SK-N-SH (cell line): Measurements from ENCODE around the gene TTC39C. TPM values are rescaled to one million over a fixed set of nuclear protein-coding genes. Genes with fewer than 3 reads are reported as not detected.

Experiments used
- CTCF ChIA-PET: fragments of 300-600, 350-600 bp; formaldehyde crosslinking; extraction: SDS; loops from one replicate; lab custom pipeline; 2021; lab: Yijun Ruan, JAX
- POLR2A ChIA-PET: fragments of 350-600 bp; sonication (Branson Sonifier 250); formaldehyde crosslinking; extraction: SDS; loops from one replicate; lab custom pipeline; 2020; ENCODE audit warnings: antibody characterized with exemption, inconsistent platforms; lab: Yijun Ruan, JAX
- DNase-seq: peaks from one replicate; pipeline ENCODE4 v3.0.0; 2012
- H2AFZ ChIP-seq: fragments of 200-600 bp; sonication (generic); 2 replicates; pipeline ENCODE4 v1.8.1; 2016; ENCODE audit warnings: antibody characterized with exemption, mild to moderate bottlenecking, low read depth
- H3F3A ChIP-seq: fragments of 200-600 bp; sonication (generic); replicated peaks from 2 replicates; pipeline ENCODE3; 2016; ENCODE audit warnings: antibody characterized with exemption, mild to moderate bottlenecking; ENCODE audit not compliant: insufficient read depth
- H3K27ac ChIP-seq, 2 experiments: fragments of 200-500 bp in 1 of 2; fragments of 200-600 bp in 1 of 2; sonication (Bioruptor generic) in 1 of 2; sonication (generic), shearing (Covaris generic) in 1 of 2; 2 replicates each; pipeline versions ENCODE4 v1.5.1 to v1.6.1; 2014 to 2016; ENCODE audit warnings: low read depth in 2 of 2, inconsistent platforms in 1 of 2, low read length in 1 of 2, mild to moderate bottlenecking in 1 of 2, mixed read lengths in 1 of 2
- H3K27me3 ChIP-seq: fragments of 200-600 bp; sonication (generic), shearing (Covaris generic); 2 replicates; pipeline ENCODE4 v1.6.1; 2016; ENCODE audit warnings: mixed run types; ENCODE audit not compliant: insufficient read depth
- H3K36me3 ChIP-seq, 2 experiments: fragments of 200-500 bp in 1 of 2; fragments of 200-600 bp in 1 of 2; sonication (Bioruptor generic) in 1 of 2; sonication (generic) in 1 of 2; replicated peaks in 1 of 2; 2 replicates each; pipeline versions ENCODE3 to v1.5.1; 2014 to 2016; ENCODE audit warnings: low read length in 1 of 2, mild to moderate bottlenecking in 1 of 2; ENCODE audit not compliant: insufficient read depth in 2 of 2, control insufficient read depth in 1 of 2
- H3K4me1 ChIP-seq, 2 experiments: fragments of 200-500 bp in 1 of 2; fragments of 200-600 bp in 1 of 2; sonication (Bioruptor generic) in 1 of 2; sonication (generic), shearing (Covaris generic) in 1 of 2; 2 replicates each; pipeline versions ENCODE4 v1.5.1 to v1.6.1; 2014 to 2016; ENCODE audit warnings: low read depth in 1 of 2, low read length in 1 of 2, mixed run types in 1 of 2; ENCODE audit not compliant: insufficient read depth in 2 of 2, control insufficient read depth in 1 of 2
- H3K4me2 ChIP-seq: fragments of 200-600 bp; sonication (generic), shearing (Covaris generic); 2 replicates; pipeline ENCODE4 v1.6.1; 2017; ENCODE audit warnings: mixed run types
- H3K4me3 ChIP-seq, 2 experiments: fragments of 200-500 bp in 1 of 2; fragments of 200-600 bp in 1 of 2; sonication (Bioruptor generic) in 1 of 2; sonication (generic), shearing (Covaris generic) in 1 of 2; 2 replicates each; pipeline versions ENCODE4 v1.5.1 to v1.8.1; 2014 to 2016; ENCODE audit warnings: low read depth in 2 of 2, inconsistent platforms in 1 of 2, low read length in 1 of 2, mild to moderate bottlenecking in 1 of 2, mixed read lengths in 1 of 2, moderate library complexity in 1 of 2
- H3K79me2 ChIP-seq: fragments of 200-600 bp; sonication (generic); 2 replicates; pipeline ENCODE4 v1.8.1; 2017; ENCODE audit warnings: mild to moderate bottlenecking; ENCODE audit not compliant: insufficient read depth
- H3K9ac ChIP-seq: fragments of 200-600 bp; sonication (generic); 2 replicates; pipeline ENCODE4 v1.6.1; 2017; ENCODE audit warnings: mixed run types
- H3K9me2 ChIP-seq: fragments of 200-600 bp; sonication (generic); 2 replicates; pipeline ENCODE4 v1.6.1; 2017; ENCODE audit warnings: mixed run types
- H3K9me3 ChIP-seq: fragments of 200-600 bp; sonication (generic); 2 replicates; pipeline ENCODE4 v1.6.1; 2017; ENCODE audit warnings: mixed run types, mild to moderate bottlenecking, moderate library complexity
- H4K20me1 ChIP-seq: fragments of 200-600 bp; sonication (generic); 2 replicates; pipeline ENCODE4 v1.6.1; 2017; ENCODE audit warnings: mild to moderate bottlenecking, mixed run types; ENCODE audit not compliant: insufficient read depth
- CHD2 ChIP-seq: fragments of 150-350 bp; IDR thresholded peaks from 2 replicates; pipeline ENCODE4 v1.6.1; 2018; ENCODE audit warnings: low read length; ENCODE audit not compliant: partially characterized antibody
- CTCF ChIP-seq: fragments of 200-600 bp; sonication (generic); IDR thresholded peaks from 2 replicates; pipeline ENCODE4 v1.6.1; 2017; ENCODE audit warnings: antibody characterized with exemption, mild to moderate bottlenecking, moderate library complexity
- ELF1 ChIP-seq: IDR thresholded peaks from 2 replicates; pipeline ENCODE4 v1.4.0; 2012
- FOXJ3 ChIP-seq: sonication (generic); formaldehyde crosslinking; IDR thresholded peaks from 2 replicates; pipeline ENCODE4 v1.5.1; 2020; ENCODE audit warnings: mild to moderate bottlenecking, missing genetic modification reagents
- GABPA ChIP-seq: IDR thresholded peaks from 2 replicates; pipeline ENCODE4 v1.4.0; 2012; ENCODE audit warnings: low read depth, mild to moderate bottlenecking
- IRF3 ChIP-seq: fragments of 150-350 bp; IDR thresholded peaks from 2 replicates; pipeline ENCODE4 v1.6.1; 2016; ENCODE audit warnings: mild to moderate bottlenecking, low read depth, low read length
- MAX ChIP-seq: IDR thresholded peaks from 2 replicates; pipeline ENCODE4 v1.4.0; 2012; ENCODE audit warnings: low read depth
- MEF2A ChIP-seq: IDR thresholded peaks from 2 replicates; pipeline ENCODE4 v1.4.0; 2012; ENCODE audit warnings: low read depth, borderline replicate concordance
- MXI1 ChIP-seq: IDR thresholded peaks from 2 replicates; pipeline ENCODE4 v1.6.1; 2012; ENCODE audit warnings: mild to moderate bottlenecking, low read depth, low read length, improper control_type of control experiment
- NFIC ChIP-seq: IDR thresholded peaks from 2 replicates; pipeline ENCODE4 v1.4.0; 2012; ENCODE audit warnings: borderline replicate concordance
- NRF1 ChIP-seq: IDR thresholded peaks from 2 replicates; pipeline ENCODE4 v1.6.1; 2012; ENCODE audit warnings: low read depth, mild to moderate bottlenecking, low read length
- PBX3 ChIP-seq: IDR thresholded peaks from 2 replicates; pipeline ENCODE4; 2012
- REST ChIP-seq: IDR thresholded peaks from 2 replicates; pipeline ENCODE4 v1.6.1; 2012; ENCODE audit warnings: mild to moderate bottlenecking, low read depth, low read length, moderate library complexity
- RFX5 ChIP-seq: IDR thresholded peaks from 2 replicates; pipeline ENCODE4 v1.6.1; 2012; ENCODE audit warnings: mild to moderate bottlenecking, improper control_type of control experiment, low read length
- TAF1 ChIP-seq: IDR thresholded peaks from 2 replicates; pipeline ENCODE4 v1.6.1; 2012; ENCODE audit warnings: low read depth, mild to moderate bottlenecking, low read length, moderate library complexity, borderline replicate concordance
- TCF12 ChIP-seq: IDR thresholded peaks from 2 replicates; pipeline ENCODE4 v1.4.0; 2012
- whole genome bisulfite sequencing: methylation state at CpG from one replicate; pipeline ENCODE4 v1.1.6; 2017; ENCODE audit warnings: low lambda C conversion rate; 5-methylcytosine and 5-hydroxymethylcytosine counted together
- polyA plus RNA-seq, 3 experiments: library from polyadenylated mRNA; depleted of rRNA; stranded (reverse); fragments of >200 nt; gene quantifications; 2 replicates each; pipeline ENCODE4 v1.2.3, GENCODE V29; 2012

The TTC39C gene
- polyA plus RNA-seq, 1 of the 3 experiments (the other 2 are of a cell fraction): 8.6 TPM

- TF ChIP-seq NFIC (no peak), MXI1 (no peak), FOXJ3 (CRISPR knock-in tag) (no peak), TCF12 (no peak), IRF3 (no peak), ELF1 (no peak), MAX (no peak), TAF1 (no peak), CHD2 (no peak), NRF1 (no peak), PBX3 (no peak), GABPA (no peak), CTCF (no peak), MEF2A (no peak), RFX5 (no peak), REST (no peak)
- TF ChIP-seq, all 33 proteins: peak for 0
- Histone ChIP-seq H3K4me1 (peaks cover 3 to 15% of the 10 kb centered on the region in 2 experiments; a peak in 2 of 4 replicates), H3K9me3 (no peaks in the 10 kb centered on the region; the same call in 1 of the 2 replicates), H3K36me3 (no peaks in the 10 kb centered on the region), H3K4me3 (no peak overlapping the region), H3K9me2 (no peaks in the 10 kb centered on the region), H3F3A (peaks cover 2% of the 10 kb centered on the region), H4K20me1 (no peaks in the 10 kb centered on the region), H2AFZ (no peak overlapping the region), H3K4me2 (no peak overlapping the region), H3K79me2 (no peaks in the 10 kb centered on the region), H3K27me3 (no peaks in the 10 kb centered on the region), H3K9ac (no peak overlapping the region), H3K27ac (no peak overlapping the region)
- ChIA-PET POLR2A (no interaction called here), CTCF (no interaction called here)
- WGBS: 100% methylated on average over 1 of the region's 1 CpG
- no peak for DNase-seq
These were observed 36.7 kb upstream of the TTC39C start for GRCh38 chr18:23977719-23978483.
